B cell (primary cell): ENCODE results near the gene KCNMB2.

ENCODE experiments used
- CTCF ChIP-seq: fragments of 200-600 bp; IDR thresholded peaks from one replicate; pipeline ENCODE4 v1.8.0; 2022; ENCODE audit warnings: antibody characterized with exemption, mild to moderate bottlenecking
- EZH2 ChIP-seq: IDR thresholded peaks from 2 replicates; pipeline ENCODE4 v1.6.1; 2012; ENCODE audit warnings: borderline replicate concordance, low read depth, mild to moderate bottlenecking, moderate library complexity, low read length; ENCODE audit not compliant: insufficient read depth, poor library complexity, severe bottlenecking

- TF ChIP-seq EZH2: no peak
- TF ChIP-seq CTCF: no peak
Observed at GRCh38 chr3:178637802-178638201, 101.6 kb downstream of the KCNMB2 start.
